A172 (cell line): Measurements from ENCODE around the gene TMEM131L. TPM values are rescaled to one million over a fixed set of nuclear protein-coding genes. Genes with fewer than 3 reads are reported as not detected.
A peak's percentile ranks its signal among the peaks of the same experiment; 100 is the strongest.
"Not testable (repeated sequence)": the region's sequence is repeated elsewhere in the genome, so short reads cannot be mapped to it uniquely, and the experiment has no call there.

ENCODE experiments used
- DNase-seq: peaks from one replicate; pipeline ENCODE4 v3.0.0-alpha.2; 2015; ENCODE audit warnings: low spot score
- total RNA-seq: library from RNA; depleted of rRNA; stranded (reverse); fragments of >200 nt; shearing (Covaris generic); gene quantifications from 2 replicates; pipeline ENCODE4 v1.2.3, GENCODE V29; 2014

The TMEM131L gene
- total RNA-seq, 1 experiment from 2014 or later: 9.0 TPM

DNA sequence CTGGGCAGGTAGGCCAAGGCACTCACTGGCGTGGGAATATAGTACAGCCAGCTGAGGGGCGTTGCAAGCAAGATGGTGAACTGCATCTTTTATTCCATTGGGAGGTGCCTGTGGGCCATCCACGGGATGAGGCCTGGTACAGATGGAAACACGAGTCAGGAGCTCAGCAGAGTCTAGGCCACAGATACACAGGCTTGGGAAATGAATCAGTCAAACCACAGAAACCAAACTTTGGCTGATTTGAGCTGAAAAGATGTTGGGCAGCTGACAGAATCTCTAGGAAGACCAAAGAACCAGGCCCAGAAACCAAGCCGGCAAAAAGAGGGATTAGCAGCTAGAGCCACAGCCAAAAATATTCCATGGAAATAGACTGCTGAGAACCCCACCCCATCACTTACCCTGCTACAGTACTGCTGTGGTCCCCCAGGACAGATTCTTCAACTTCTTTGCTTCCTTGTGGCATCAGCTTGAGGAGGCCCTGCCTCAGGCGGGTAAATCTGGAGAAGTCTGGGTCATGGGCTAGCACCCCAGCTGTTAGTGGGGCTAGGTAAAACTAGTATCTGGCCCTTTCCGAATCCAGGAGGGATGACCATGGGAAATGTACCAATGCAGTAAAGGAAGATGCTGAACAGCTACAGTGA lies 75.4 kb downstream of the TMEM131L start:
- DNase-seq: peak; percentile 73

DNA sequence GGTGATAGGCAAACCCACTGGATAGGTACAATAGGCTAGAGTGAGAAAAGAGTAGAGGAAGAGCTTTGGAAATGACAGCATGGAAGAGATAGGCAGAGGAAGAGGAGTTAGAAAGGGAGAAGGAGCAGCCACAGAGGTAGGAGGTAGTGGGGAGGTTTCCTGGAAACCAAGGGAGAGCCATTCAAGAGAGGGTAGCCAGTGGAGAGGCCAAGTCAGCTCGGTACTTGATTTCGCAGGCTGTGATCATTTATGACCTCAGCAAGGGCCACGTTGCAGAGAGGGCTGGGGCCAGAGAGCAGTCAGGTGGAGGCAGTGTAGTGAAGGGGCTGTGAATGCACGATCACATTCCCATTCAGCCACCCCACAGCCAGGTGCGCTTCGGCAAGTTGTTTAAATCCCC lies 76.0 kb downstream of the TMEM131L start:
- DNase-seq: no peak

DNA sequence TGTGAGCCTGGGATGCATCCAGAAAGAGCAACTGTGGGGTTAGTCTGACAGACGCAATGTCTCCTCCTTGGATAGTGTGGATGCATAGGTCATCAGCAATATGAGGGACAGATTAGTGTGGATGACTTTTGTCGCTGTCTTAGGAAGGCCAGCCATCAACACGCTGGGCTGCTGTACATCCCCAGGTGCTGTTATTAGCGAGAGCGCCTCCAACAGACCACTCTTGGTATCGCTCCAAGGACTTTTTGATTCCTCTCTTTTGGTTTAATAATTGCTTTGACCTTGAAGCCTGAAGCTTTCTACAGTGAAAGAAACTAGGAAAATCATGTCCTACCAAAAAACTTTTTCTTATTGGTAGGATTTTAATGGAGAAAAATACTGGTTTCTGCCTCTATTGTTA lies 76.7 kb downstream of the TMEM131L start:
- DNase-seq: no peak

GRCh38 chr4:153543351-153543750 lies 77.2 kb downstream of the TMEM131L start:
- DNase-seq: no peak

DNA sequence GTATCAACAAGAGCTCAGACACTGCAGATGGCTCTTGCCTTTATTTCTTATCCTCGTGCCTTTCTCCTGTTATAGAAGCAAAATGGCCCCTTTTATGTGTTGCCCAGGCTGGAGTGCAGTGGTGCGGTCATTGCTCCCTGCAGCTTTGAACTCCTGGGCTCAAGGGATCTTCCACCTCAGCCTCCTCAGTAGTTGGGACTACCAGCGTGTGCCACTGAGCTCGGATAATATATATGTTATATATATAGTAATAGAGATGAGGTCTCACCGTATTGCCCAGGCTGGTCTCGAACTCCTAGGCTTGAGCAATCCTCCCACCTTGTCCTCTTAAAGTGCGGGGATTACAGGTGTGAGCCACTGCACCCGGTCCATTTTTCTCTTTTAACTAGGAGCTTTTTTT lies 79.7 kb downstream of the TMEM131L start:
- no peak for DNase-seq

DNA sequence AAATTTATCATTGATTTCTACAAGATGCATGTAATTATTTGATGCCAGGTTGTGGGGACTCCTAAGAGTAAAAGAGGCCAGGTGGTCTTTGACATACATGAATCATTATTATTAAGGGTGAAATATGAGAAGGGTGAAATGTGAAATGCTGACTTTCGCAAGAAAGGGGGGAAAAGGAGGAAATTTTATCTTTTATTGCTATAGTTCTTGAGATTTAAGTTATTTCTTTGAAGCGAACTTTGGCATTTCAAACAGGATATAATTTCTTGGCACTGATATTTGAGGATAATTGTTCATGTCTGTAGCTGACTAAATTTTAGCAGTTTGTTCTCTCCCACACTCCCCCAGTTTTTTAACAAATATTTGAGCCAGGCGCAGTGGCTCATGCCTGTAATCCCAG lies 80.1 kb downstream of the TMEM131L start:
- no peak for DNase-seq

- no peak for DNase-seq
Measured at GRCh38 chr4:153547520-153547919, 81.4 kb downstream of the TMEM131L start.

- not testable (repeated sequence) for DNase-seq
Measured at GRCh38 chr4:153548907-153549306, 82.7 kb downstream of the TMEM131L start.

DNA sequence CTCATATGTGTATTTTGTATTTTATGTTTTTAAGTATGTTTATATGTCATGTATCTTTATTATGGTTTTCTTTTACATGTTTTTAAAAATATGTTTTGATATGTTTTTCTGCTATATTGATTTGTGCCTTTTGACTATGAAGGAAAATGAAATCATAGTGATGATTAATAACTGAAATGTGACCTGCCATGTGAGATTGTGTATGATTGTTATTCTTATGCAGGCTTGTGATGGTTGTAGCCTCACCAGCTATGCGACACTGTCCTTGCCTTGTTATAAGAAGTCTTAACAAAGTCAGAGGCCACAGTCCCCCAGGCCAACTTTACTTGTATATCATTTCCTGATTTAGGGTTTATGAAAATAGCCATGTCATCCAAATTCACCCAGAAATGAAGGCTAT lies 83.2 kb downstream of the TMEM131L start:
- no peak for DNase-seq

DNA sequence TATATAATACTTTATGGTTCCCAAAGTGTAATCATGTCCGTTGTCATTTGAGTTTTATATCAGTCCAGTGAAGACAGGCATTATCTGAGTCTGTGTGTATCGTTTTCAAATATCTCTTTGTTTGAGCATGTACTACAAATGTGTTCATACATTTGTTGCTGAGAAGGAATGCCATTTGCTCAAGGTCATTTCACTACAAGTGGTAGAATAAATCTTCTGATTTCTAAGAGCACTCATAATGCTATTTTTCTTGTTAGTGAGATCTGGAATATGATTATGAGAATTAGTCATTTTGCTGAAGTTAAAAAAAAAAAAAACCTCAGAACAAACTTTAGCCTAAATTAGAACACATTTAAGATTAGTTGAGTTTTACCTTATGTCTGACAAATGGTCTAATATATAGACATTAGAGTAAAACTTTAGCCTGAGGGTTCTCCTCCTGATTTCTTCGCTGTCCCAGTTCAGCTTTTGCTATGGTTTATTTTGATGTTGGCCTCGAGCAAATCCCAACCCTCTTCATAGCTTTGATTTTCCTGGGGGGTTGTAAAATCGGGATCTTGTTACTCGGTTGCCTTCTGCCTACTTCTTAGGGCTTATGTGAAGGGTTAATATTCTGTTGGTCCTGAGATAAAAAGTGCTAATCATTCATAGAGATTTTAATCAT lies 87.1 kb downstream of the TMEM131L start:
- no peak for DNase-seq

- no peak for DNase-seq
Measured at GRCh38 chr4:153553819-153554170, 87.6 kb downstream of the TMEM131L start.

GRCh38 chr4:153555730-153556434 lies 89.7 kb downstream of the TMEM131L start:
- peak; percentile 33 for DNase-seq

DNA sequence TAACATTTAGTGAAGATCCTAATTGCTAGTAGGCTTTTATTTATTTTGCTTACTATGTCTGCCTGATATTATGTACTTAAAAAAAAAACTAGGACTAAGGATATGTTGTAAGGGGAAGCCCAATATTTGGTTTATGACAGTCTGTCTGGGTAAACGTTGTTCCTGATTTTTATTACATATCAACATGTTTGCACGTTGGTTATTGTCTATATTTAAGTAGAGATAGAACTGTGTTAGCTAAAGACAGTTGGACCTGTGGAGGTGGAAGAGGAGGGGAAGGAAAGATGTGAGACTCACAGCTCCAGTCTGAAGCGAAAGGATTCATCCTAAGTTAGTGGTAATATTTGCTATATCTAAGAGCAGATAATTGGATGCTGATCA lies 90.3 kb downstream of the TMEM131L start:
- no peak for DNase-seq

DNA sequence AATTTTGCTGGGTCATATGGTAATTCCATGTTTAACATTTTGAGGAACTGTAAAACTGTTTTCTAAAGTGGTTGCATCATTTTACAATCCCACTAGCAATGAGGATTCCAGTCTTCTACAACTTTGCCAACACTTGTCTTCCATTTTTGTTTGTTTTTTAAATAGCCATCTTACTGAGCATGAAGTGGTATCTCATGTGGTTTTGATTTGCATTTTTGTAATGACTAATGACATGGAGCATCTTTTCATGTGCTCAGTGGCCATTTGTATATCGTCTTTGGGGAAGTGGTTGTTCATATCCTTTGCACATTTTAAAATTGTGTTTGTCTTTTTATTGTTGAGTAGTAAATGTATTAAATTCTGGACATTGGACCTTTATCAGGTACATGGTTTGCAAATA lies 94.7 kb downstream of the TMEM131L start:
- no peak for DNase-seq

DNA sequence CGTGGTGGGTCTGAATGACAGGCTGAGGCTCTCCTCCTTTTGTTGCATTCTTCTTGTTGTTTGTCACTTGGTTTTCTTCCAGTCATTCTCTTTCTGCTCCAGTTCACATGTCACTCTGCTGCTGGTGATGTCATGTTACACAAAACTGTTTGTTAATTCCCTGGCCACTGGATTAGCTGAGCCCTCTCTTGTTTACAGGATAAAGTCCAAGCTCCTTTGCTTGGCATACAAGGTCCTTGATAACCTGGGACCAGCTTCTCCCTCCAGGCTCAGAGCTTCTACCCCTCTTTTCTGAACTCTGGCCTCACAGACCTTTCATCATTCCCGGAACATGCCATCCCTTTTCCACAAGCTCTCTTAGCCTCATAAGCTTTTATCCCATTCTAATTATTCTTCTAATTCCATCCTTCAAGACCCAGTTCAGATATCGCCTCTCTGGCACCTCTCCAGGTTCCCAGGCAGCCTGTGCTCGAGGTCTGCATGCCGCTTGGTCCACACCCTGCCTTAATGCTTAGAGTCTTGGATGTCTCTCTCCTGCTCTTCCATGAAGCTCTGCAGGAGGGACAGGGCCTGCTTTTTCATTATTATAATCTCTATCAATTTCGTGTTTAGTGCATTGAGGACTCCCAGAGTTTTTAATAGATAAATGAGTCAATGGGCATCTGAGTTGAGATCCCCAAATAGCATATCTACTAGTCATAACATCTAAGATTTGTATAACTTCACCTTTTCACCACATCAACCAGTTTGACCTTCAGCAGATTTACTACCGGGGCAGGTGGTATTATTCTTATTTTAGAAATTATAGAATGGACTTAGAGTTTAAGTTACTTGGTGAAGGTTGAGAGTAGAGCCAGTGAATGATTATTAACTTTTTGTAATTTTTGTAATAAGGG lies 98.7 kb downstream of the TMEM131L start:
- peak; percentile 23 for DNase-seq

GRCh38 chr4:153566631-153567150 lies 100.5 kb downstream of the TMEM131L start:
- DNase-seq: no peak

GRCh38 chr4:153567660-153568059 lies 101.5 kb downstream of the TMEM131L start:
- DNase-seq: not testable (repeated sequence)

DNA sequence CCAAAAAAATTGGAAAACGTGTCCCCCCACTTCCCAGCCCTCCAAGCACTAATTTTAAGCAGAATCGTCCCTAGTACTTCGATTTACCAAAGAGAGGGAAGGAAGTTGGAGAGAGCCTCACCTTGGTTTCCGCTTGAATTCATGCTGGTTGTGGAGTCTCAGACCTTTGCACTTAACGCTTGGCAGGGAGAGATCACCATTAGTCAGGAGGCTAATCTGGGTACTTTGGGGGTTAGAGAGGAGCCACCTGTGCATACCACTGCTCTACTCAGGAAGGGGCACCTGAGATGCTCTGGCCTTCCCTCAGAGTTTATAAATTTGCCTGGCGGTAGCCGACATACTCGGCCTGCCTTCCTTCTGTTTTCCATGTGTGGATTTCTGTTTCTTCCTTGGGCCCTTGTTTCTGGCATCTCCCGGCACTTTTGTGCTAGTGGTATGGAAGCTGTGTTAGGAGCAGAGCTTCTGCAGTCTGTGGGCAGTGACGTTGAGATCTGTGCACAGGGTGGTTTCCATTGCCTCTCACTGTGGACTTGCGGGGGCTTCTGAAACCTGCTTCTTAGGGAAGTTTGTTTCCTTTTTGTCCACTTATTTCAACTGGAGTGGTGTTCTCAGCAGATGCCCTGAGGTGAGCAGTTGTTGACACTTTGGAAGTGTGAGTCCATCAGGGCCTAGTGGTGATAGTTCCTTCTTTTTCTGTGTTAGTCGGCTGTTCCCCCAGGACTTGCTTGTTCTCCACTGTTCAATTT lies 104.2 kb downstream of the TMEM131L start:
- no peak for DNase-seq

GRCh38 chr4:153571006-153571545 lies 104.9 kb downstream of the TMEM131L start:
- no peak for DNase-seq

- no peak for DNase-seq
Measured at GRCh38 chr4:153572609-153573008, 106.4 kb downstream of the TMEM131L start.

DNA sequence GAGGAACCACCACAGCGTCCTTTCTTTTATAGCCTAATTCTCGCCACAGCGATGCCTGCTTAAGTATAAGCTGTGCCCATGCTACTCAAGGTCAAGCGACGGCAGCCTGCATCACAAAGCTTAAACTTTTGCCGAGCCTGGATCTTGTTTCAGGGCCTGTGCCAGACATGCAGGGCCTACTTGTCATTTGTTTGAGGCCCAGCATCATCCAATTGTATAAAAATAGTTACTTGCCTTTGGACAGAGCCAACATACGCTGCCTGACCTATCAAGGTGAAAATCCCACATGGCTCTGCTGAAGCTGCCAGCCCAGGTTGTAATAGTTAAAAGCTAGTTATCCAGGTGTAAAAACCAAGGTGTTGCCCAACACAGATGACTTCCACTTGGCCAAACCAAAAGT lies 107.1 kb downstream of the TMEM131L start:
- no peak for DNase-seq
